Kidney epithelial cell (primary cell): ENCODE results near the gene TMEM135. TPM values are rescaled to one million over a fixed set of nuclear protein-coding genes. Genes with fewer than 3 reads are reported as not detected.

Experiments
- DNase-seq: peaks from one replicate; pipeline ENCODE4 v3.0.0-alpha.2; 2010; ENCODE audit warnings: low read depth
- H3K27me3 ChIP-seq: 2 replicates; pipeline ENCODE4 v1.6.0; 2011; ENCODE audit warnings: low read length; ENCODE audit not compliant: control insufficient read depth, insufficient read depth
- H3K36me3 ChIP-seq: 2 replicates; pipeline ENCODE4 v1.5.1; 2011; ENCODE audit warnings: low read length; ENCODE audit not compliant: control insufficient read depth, insufficient read depth
- H3K4me3 ChIP-seq: 2 replicates; pipeline ENCODE4 v1.5.1; 2011; ENCODE audit warnings: low read depth, mild to moderate bottlenecking, control low read depth, low read length
- CTCF ChIP-seq: IDR thresholded peaks from 2 replicates; pipeline ENCODE4 v1.5.1; 2011; ENCODE audit warnings: mild to moderate bottlenecking, moderate library complexity, low read length, control low read depth, inconsistent platforms; ENCODE audit not compliant: insufficient read depth, poor library complexity, severe bottlenecking
- total RNA-seq: library from RNA; depleted of rRNA; stranded (reverse); fragments of >200 nt; gene quantifications from 2 replicates; pipeline ENCODE4 v1.2.3, GENCODE V29; 2015

Gene TMEM135
- total RNA-seq, 1 donor from 2014 or later, result 14.5 TPM

GRCh38 chr11:87230995-87231394, 193.3 kb downstream of the TMEM135 start:
- Histone ChIP-seq H3K36me3 (no peaks in the 10 kb centered on the region), H3K27me3 (no peaks in the 10 kb centered on the region), H3K4me3 (no peak overlapping the region)
- no peak for DNase-seq
- TF ChIP-seq CTCF, result no peak

- no peak for DNase-seq
- Histone ChIP-seq H3K27me3 (no peaks in the 10 kb centered on the region), H3K4me3 (no peak overlapping the region), H3K36me3 (no peaks in the 10 kb centered on the region)
- no peak for TF ChIP-seq CTCF
Measured at GRCh38 chr11:87232320-87232719, 194.6 kb downstream of the TMEM135 start.

GRCh38 chr11:87235366-87235765, 197.6 kb downstream of the TMEM135 start:
- no peak for DNase-seq
- H3K36me3 ChIP-seq, result no peaks in the 10 kb centered on the region
- H3K27me3 ChIP-seq, result no peaks in the 10 kb centered on the region
- no peak for TF ChIP-seq CTCF
- no peak overlapping the region for H3K4me3 ChIP-seq

- TF ChIP-seq CTCF, result no peak
- no peaks in the 10 kb centered on the region for H3K27me3 ChIP-seq
- no peak for DNase-seq
- no peak overlapping the region for H3K4me3 ChIP-seq
- no peaks in the 10 kb centered on the region for H3K36me3 ChIP-seq
Measured at GRCh38 chr11:87236368-87236767, 198.6 kb downstream of the TMEM135 start.

GRCh38 chr11:87239001-87239400, 201.3 kb downstream of the TMEM135 start:
- Histone ChIP-seq H3K36me3 (no peaks in the 10 kb centered on the region), H3K4me3 (no peak overlapping the region), H3K27me3 (no peaks in the 10 kb centered on the region)
- DNase-seq, result no peak
- no peak for TF ChIP-seq CTCF

GRCh38 chr11:87239531-87239930, 201.8 kb downstream of the TMEM135 start:
- Histone ChIP-seq H3K36me3 (no peaks in the 10 kb centered on the region), H3K27me3 (no peaks in the 10 kb centered on the region), H3K4me3 (no peak overlapping the region)
- no peak for TF ChIP-seq CTCF
- DNase-seq, result no peak
